Fibroblast of the aortic adventitia (primary cell): Measurements from ENCODE around the gene KNOP1. TPM values are rescaled to one million over a fixed set of nuclear protein-coding genes. Genes with fewer than 3 reads are reported as not detected.

Experiments used
- DNase-seq: peaks from one replicate; pipeline ENCODE4 v3.0.0-alpha.2; 2010; ENCODE audit warnings: low read depth
- H3K4me3 ChIP-seq: 2 replicates; pipeline ENCODE4 v1.5.1; 2011; ENCODE audit warnings: low read depth, mild to moderate bottlenecking, control low read depth, low read length, moderate library complexity
- CTCF ChIP-seq: IDR thresholded peaks from 2 replicates; pipeline ENCODE4 v1.5.1; 2011; ENCODE audit warnings: mild to moderate bottlenecking, low read length, control low read depth, inconsistent platforms; ENCODE audit not compliant: insufficient read depth
- total RNA-seq: library from RNA; depleted of rRNA; stranded (reverse); fragments of >200 nt; gene quantifications from 2 replicates; pipeline ENCODE4 v1.2.3, GENCODE V29; 2012; ENCODE audit warnings: low replicate concordance

The KNOP1 gene
- total RNA-seq, 1 donor, result 12.7 TPM

DNA sequence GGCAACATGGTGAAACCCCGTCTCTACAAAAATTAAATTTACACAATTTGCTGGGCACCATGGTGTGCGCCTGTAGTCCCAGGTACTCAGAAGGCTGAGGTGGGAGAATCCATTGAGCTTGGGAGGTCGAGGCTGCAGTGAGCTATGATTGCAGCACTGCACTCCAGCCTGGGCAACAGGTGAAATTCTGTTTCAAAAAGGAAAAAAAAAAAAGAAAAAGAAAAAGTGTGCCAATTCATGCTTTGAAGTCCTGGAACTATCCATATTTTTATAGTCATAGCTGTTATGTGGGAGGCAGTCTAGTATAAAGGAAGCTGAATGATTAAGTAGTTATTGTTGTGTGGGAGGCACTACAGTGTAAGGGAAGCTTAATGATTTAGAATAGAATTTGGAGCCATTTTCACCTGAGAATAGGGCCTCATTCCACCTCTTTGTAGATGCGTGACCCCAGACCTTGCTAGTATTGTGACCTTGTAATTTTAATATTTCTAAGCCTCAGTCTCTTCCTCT lies 31.6 kb upstream of the KNOP1 start:
- no peak for DNase-seq
- TF ChIP-seq CTCF, result no peak
- H3K4me3 ChIP-seq, result no peak overlapping the region

- no peak overlapping the region for H3K4me3 ChIP-seq
- no peak for DNase-seq
- no peak for TF ChIP-seq CTCF
Measured at GRCh38 chr16:19748389-19749168, 30.6 kb upstream of the KNOP1 start.

- H3K4me3 ChIP-seq, result no peak overlapping the region
- no peak for DNase-seq
- no peak for TF ChIP-seq CTCF
Measured at GRCh38 chr16:19746561-19746960, 28.5 kb upstream of the KNOP1 start.

DNA sequence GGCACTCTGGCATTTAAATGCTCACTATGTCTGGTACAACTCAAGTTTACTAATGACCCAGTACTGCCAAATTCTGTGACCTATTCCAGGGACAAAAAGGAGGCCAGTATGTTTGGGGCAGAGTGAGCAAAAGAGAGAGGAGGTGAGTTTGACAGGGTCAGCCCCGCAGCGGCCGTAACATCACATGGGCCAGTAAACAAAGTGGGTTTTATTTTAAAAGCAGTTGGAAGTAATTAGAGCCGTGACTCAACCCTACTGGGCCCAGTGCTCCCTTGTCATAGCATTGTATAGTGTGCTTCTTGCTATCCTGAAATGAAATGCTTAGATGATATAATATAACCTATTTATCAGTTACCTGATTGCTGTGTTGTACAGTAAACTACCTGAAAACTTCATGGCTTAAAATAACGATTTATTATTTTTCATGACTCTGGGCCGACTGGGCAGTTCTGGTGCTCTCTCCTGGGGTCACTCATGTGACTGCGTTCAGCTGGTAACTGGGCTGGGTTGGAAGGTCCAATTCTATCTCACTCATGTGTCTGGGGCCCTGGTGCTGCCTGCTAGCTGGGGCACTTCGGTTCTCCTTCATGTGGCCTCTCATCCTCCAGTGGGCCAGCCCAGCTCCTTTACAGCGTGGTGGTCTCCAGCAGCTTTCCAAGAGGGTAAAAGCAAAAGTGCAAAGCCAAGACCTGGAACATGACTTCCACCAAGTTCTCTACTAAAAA lies 27.4 kb upstream of the KNOP1 start:
- H3K4me3 ChIP-seq, result no peak overlapping the region
- TF ChIP-seq CTCF, result no peak
- peak; percentile 48 for DNase-seq

- DNase-seq, result no peak
Measured at GRCh38 chr16:19744670-19745069, 26.6 kb upstream of the KNOP1 start.

DNA sequence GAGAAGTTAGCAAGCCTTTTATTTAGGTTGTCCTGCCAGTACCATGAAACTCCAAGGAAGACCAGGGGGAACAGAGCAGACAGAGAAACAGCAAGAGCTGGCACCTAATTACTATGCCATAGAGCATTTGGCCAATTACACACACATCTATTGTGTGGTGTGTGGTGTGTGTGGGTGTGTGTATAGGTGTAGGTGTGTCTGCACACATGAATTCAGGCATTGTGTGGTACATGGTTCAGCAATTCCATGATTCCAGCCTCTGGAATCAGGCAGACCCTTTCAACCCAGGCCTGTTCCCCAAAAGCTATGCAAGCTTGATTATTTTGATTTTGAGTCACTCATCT lies 25.8 kb upstream of the KNOP1 start:
- no peak for TF ChIP-seq CTCF
- H3K4me3 ChIP-seq, result no peak overlapping the region
- DNase-seq, result no peak

More at GRCh38 chr16:19744670-19745069, 26.6 kb upstream of the KNOP1 start:
- H3K4me3 ChIP-seq, result no peak overlapping the region
- TF ChIP-seq CTCF, result no peak
